T-helper 17 cell (primary cell): ENCODE measurements around the gene SLC16A11. TPM values are rescaled to one million over a fixed set of nuclear protein-coding genes. Genes with fewer than 3 reads are reported as not detected.

ENCODE experiments used
- ATAC-seq: fragments of 150-1000 bp; cut with Tn5 transposase; 2 replicates; pipeline ENCODE4 v1.10.0; 2021; ENCODE audit warnings: mild to moderate bottlenecking, moderate library complexity
- DNase-seq, 3 donors: peaks; one replicate each; pipeline versions ENCODE4 v3.0.0 to v3.0.0-alpha.2; 2020 to 2021
- H3K9me3 ChIP-seq: one replicate; pipeline ENCODE4 v1.7.0; 2013; ENCODE audit warnings: low read length, mild to moderate bottlenecking; ENCODE audit not compliant: control insufficient read depth, poor library complexity, severe bottlenecking
- H3K27ac Mint-ChIP-seq: one replicate; pipeline ENCODE4 v1.8.0; 2022; ENCODE audit warnings: mild to moderate bottlenecking, moderate library complexity, mixed read lengths
- H3K27me3 Mint-ChIP-seq: one replicate; pipeline ENCODE4 v1.8.0; 2022; ENCODE audit warnings: mixed read lengths
- H3K36me3 Mint-ChIP-seq: one replicate; pipeline ENCODE4 v1.8.0; 2022; ENCODE audit warnings: low read depth, mixed read lengths
- H3K4me1 Mint-ChIP-seq: one replicate; pipeline ENCODE4 v1.8.0; 2022; ENCODE audit warnings: mild to moderate bottlenecking, mixed read lengths
- H3K4me3 Mint-ChIP-seq: one replicate; pipeline ENCODE4 v1.8.0; 2022; ENCODE audit warnings: mild to moderate bottlenecking, moderate library complexity, mixed read lengths
- total RNA-seq, 4 donors: library from RNA in 2 of 4; stranded (reverse) in 2 of 4; gene quantifications; one replicate each; pipeline ENCODE4 v1.2.3 and lab custom pipeline; 2022 to 2026

The SLC16A11 gene
- total RNA-seq, 2 donors from 2014 or later, result 0.40 TPM; not detected in 1

DNA sequence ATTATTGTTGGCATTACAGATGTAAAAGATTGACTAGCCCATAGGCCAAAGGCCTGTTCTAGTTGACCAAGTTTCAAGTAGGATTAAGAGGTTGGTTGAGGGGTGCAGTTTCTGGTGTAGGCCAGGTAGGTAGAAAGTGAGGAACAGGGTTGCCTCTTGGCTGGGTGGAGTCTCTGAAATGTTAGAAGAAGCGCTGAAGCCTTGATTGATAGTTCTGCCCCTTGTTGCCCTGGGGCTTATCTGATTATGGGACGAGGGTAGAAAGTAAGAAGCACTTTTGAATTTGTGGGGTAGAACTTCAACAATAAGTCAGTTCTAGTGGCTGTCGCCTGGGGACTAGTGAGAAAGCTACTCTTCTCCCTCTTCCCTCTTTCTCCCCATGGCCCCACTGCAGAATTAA lies 14.8 kb downstream of the SLC16A11 start:
- peak overlapping the region; percentile 70 for H3K27ac Mint-ChIP-seq
- no peaks in the 10 kb centered on the region for H3K9me3 ChIP-seq
- peaks cover 31% of the 10 kb centered on the region for H3K4me1 Mint-ChIP-seq
- ATAC-seq (no peak), DNase-seq (no peak)
- no peaks in the 10 kb centered on the region for H3K27me3 Mint-ChIP-seq
- no peaks in the 10 kb centered on the region for H3K36me3 Mint-ChIP-seq
- H3K4me3 Mint-ChIP-seq, result peak overlapping the region; percentile 72

DNA sequence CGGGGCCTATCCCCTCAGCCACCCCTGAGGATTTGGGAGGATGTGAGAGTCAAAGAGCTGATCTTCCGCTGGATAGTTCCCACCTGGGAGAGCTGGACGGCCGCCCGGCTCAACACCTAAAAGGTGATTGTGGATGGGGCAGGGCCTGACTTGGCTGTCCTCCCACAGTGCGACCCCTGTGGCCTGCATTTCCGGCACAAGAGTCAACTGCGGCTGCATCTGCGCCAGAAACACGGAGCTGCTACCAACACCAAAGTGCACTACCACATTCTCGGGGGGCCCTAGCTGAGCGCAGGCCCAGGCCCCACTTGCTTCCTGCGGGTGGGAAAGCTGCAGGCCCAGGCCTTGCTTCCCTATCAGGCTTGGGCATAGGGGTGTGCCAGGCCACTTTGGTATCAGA lies 16.6 kb downstream of the SLC16A11 start:
- no peaks in the 10 kb centered on the region for H3K36me3 Mint-ChIP-seq

DNA sequence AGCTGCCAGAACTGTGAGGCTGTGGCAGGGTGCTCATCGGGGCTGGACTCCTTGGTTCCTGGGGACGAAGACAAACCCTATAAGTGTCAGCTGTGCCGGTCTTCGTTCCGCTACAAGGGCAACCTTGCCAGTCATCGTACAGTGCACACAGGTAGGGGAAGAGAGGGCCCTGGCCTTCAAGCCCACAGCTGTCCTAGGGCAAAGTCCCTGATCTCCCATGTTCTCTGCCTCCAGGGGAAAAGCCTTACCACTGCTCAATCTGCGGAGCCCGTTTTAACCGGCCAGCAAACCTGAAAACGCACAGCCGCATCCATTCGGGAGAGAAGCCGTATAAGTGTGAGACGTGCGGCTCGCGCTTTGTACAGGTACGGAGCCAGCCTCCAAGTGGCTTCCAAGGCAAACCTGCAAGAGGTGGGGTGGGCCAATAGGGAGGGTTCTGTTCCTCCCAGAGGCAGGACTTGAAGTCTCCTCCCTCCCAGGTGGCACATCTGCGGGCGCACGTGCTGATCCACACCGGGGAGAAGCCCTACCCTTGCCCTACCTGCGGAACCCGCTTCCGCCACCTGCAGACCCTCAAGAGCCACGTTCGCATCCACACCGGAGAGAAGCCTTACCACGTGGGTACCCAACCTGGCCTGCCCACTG lies 17.3 kb downstream of the SLC16A11 start:
- H3K4me3 Mint-ChIP-seq, result no peak overlapping the region
- no peak for DNase-seq
- H3K27ac Mint-ChIP-seq, result no peak overlapping the region
- H3K27me3 Mint-ChIP-seq, result no peaks in the 10 kb centered on the region
- H3K4me1 Mint-ChIP-seq, result peaks cover 38% of the 10 kb centered on the region
- no peak for ATAC-seq
- H3K36me3 Mint-ChIP-seq, result no peaks in the 10 kb centered on the region
- H3K9me3 ChIP-seq, result no peaks in the 10 kb centered on the region

More for the DNA sequence above, 16.6 kb downstream of the SLC16A11 start:
- no peak for ATAC-seq
- H3K27ac Mint-ChIP-seq, result no peak overlapping the region
- H3K9me3 ChIP-seq, result no peaks in the 10 kb centered on the region
- no peaks in the 10 kb centered on the region for H3K27me3 Mint-ChIP-seq
- no peak for DNase-seq
- no peak overlapping the region for H3K4me3 Mint-ChIP-seq
- peaks cover 37% of the 10 kb centered on the region for H3K4me1 Mint-ChIP-seq

GRCh38 chr17:7025245-7025644 lies 18.6 kb downstream of the SLC16A11 start:
- H3K4me3 Mint-ChIP-seq, result no peak overlapping the region

GRCh38 chr17:7024402-7024785 lies 19.5 kb downstream of the SLC16A11 start:
- no peaks in the 10 kb centered on the region for H3K9me3 ChIP-seq
- H3K27ac Mint-ChIP-seq, result peak overlapping the region; percentile 100
- no peaks in the 10 kb centered on the region for H3K36me3 Mint-ChIP-seq
- DNase-seq, result no peak
- no peaks in the 10 kb centered on the region for H3K27me3 Mint-ChIP-seq
- peaks cover 33% of the 10 kb centered on the region for H3K4me1 Mint-ChIP-seq
- no peak overlapping the region for H3K4me3 Mint-ChIP-seq
- ATAC-seq, result no peak

More at GRCh38 chr17:7025245-7025644, 18.6 kb downstream of the SLC16A11 start:
- Mint-ChIP-seq H3K27me3 (no peaks in the 10 kb centered on the region), H3K36me3 (no peaks in the 10 kb centered on the region), H3K27ac (peak overlapping the region; percentile 24), H3K4me1 (peaks cover 41% of the 10 kb centered on the region)
- no peak for DNase-seq
- H3K9me3 ChIP-seq, result no peaks in the 10 kb centered on the region
- ATAC-seq, result no peak

DNA sequence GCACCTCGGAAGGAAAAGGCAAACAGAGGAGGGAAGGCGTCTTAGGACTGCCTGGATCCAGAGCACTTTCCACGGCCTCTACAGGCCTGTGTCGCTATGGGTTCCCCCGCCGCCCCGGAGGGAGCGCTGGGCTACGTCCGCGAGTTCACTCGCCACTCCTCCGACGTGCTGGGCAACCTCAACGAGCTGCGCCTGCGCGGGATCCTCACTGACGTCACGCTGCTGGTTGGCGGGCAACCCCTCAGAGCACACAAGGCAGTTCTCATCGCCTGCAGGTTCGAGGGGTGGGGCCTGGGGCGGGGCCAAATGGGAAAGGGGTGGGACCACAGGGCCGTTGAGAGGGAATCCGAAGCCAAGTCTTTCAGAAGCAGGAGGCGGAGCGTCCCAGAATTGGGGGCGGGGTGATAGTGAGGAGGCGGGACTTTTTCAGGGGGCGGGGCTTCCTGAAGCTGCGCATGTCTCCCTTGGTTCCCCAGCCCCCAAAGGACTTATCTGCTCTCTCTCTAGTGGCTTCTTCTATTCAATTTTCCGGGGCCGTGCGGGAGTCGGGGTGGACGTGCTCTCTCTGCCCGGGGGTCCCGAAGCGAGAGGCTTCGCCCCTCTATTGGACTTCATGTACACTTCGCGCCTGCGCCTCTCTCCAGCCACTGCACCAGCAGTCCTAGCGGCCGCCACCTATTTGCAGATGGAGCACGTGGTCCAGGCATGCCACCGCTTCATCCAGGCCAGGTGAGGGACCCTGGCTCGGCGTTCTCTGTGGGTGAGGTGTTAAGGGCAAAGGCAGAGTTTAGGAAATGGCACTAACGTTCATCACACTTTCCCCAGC lies 20.1 kb downstream of the SLC16A11 start:
- Mint-ChIP-seq H3K4me1 (peaks cover 32% of the 10 kb centered on the region), H3K27me3 (no peaks in the 10 kb centered on the region), H3K36me3 (no peaks in the 10 kb centered on the region), H3K4me3 (peak overlapping the region; percentile 90), H3K27ac (peak overlapping the region; percentile 100)
- H3K9me3 ChIP-seq, result no peaks in the 10 kb centered on the region
- DNase-seq (peak; percentile 91 to 96 (median 95)), ATAC-seq (peak; percentile 85)

DNA sequence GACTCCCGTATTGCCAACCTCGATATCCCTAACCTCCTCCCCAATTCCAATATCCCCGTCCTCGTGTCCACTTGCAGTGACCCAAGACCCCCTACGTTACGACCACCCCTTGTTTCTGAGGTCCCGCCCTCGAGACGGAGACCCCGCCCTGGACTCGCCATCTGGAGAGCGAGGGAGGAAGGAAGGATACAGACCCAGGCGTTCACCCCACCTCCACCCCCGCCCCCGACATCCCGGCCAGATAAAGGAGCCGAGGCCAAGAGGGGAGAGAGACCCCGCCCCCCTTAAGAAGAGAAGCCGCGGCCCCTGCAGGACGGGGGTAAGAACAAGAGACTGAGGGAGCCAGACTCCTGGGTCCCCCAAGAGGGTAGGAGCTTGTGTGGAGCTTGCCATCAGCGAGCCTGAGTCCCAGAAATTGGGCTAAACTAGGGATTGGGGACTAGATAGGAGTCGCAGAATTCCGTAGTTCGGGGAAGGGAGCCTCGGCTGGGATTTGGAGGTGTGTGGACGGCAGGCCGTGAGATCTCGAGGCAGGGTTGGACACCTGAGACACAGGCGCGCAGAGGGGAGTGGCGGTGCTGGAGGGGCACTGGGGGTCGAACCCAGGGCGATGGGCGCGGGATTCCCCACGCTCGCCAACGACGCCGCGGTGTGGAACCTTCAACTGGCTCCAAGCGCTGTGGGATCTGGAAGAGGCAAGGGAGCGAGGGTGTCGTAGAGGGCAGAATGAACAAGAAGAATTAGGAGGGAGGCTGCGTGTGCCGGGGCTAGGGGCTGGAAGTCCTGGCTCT lies 20.9 kb downstream of the SLC16A11 start, which contains the start of gene BCL6B:
Gene BCL6B, plus strand, starts transcription at position 270 of the 791 bp plus-strand sequence. CDS start 622 bp downstream, outside the sequence.
- no peaks in the 10 kb centered on the region for H3K9me3 ChIP-seq
- Mint-ChIP-seq H3K4me1 (peaks cover 36% of the 10 kb centered on the region), H3K27me3 (no peaks in the 10 kb centered on the region), H3K27ac (peak within 1 kb of the TSS; percentile 100), H3K4me3 (peak within 1 kb of the TSS; percentile 90), H3K36me3 (no peaks in the 10 kb centered on the region)
- ATAC-seq, result no peak
- no peak for DNase-seq

DNA sequence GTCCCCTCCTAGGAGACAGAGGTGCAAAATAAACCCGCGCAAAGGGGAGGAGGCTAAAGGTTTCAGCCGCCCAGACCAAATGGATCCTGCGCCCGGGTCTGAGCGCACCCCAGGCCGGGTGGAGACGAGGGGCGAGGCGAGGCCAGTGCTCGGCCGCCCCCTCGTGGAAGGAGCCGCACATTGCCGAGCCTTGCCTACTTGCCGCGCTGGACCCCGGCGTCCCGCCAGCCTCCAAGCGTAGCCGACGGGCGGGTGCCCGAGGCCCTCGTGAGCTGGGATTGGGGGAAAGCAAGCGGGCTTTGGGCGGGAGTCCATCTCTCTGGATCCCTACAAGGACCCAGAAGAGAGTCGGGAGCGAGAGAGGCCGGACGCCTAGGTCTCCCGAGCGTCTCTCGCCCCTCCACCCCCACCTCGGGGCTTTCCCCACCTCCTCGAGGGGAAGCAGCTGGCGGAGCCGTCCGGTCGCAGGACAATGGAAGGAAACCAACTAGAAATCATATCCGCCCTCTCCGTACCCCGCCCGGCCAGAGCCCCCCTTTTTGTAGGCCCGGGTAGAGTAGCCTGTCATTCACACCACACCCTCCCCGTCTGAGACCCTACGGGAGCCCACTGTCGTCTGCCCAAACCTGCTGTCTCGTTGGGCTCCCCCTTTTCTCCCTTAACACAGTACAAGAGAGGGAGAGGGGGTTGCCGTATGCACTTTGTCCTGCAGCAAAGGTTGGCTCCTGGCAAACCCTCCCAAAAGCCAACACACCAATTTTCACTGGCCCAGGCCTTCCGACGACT lies 21.7 kb downstream of the SLC16A11 start:
- no peaks in the 10 kb centered on the region for H3K9me3 ChIP-seq
- ATAC-seq (peak; percentile 67), DNase-seq (peak; percentile 70 to 76 (median 73))
- peak overlapping the region; percentile 90 for H3K4me3 Mint-ChIP-seq
- H3K4me1 Mint-ChIP-seq, result peaks cover 43% of the 10 kb centered on the region
- H3K27me3 Mint-ChIP-seq, result no peaks in the 10 kb centered on the region
- peak overlapping the region; percentile 100 for H3K27ac Mint-ChIP-seq
- no peaks in the 10 kb centered on the region for H3K36me3 Mint-ChIP-seq

GRCh38 chr17:7020894-7021664 lies 22.8 kb downstream of the SLC16A11 start:
- no peak for ATAC-seq
- H3K9me3 ChIP-seq, result no peaks in the 10 kb centered on the region
- no peaks in the 10 kb centered on the region for H3K36me3 Mint-ChIP-seq
- no peaks in the 10 kb centered on the region for H3K27me3 Mint-ChIP-seq
- peak overlapping the region; percentile 63 for H3K4me3 Mint-ChIP-seq
- peaks cover 49% of the 10 kb centered on the region for H3K4me1 Mint-ChIP-seq
- no peak for DNase-seq
- H3K27ac Mint-ChIP-seq, result peak overlapping the region; percentile 100

DNA sequence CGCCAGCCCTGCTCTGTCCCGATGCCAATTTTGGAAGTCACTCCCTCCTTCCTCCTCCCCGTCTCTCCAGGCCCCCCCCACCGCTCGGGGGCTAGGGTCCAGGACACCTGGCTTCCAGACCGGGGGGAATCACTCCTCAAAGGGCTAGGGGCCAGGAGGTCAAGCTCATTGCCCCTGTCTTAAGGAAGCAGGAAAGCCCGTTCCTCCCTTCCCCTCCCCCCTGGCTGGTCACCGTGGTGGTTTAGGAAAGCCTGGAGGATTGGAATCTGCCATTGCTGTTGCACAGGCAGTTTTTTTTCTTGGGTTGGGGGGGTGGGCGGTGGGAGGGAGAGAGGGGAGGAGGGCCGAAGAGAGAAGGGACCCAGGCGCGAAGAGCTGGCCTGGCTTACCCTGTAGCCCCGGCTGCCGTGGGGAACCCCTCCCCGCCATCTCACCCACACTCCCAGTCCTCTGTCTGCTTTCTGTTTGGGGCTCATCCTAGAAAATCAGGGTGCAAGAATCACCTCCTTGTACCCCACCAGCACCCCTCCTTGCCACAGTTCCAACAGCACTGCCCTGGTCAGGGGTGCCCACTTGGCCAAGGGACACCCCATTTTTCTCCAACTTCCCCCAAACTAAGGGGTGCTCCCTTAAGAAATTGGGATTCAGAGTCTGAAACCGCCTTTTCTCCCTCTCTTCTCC lies 23.9 kb downstream of the SLC16A11 start:
- peak overlapping the region; percentile 100 for H3K27ac Mint-ChIP-seq
- no peaks in the 10 kb centered on the region for H3K9me3 ChIP-seq
- peaks cover 60% of the 10 kb centered on the region for H3K4me1 Mint-ChIP-seq
- DNase-seq (no peak), ATAC-seq (no peak)
- H3K4me3 Mint-ChIP-seq, result no peak overlapping the region
- H3K36me3 Mint-ChIP-seq, result no peaks in the 10 kb centered on the region
- H3K27me3 Mint-ChIP-seq, result no peaks in the 10 kb centered on the region

- peak overlapping the region; percentile 100 for H3K27ac Mint-ChIP-seq
- peaks cover 60% of the 10 kb centered on the region for H3K4me1 Mint-ChIP-seq
Measured at GRCh38 chr17:7019367-7019766, 24.5 kb downstream of the SLC16A11 start.

More at GRCh38 chr17:7019367-7019766, 24.5 kb downstream of the SLC16A11 start:
- no peaks in the 10 kb centered on the region for H3K27me3 Mint-ChIP-seq
- no peak for ATAC-seq
- H3K4me3 Mint-ChIP-seq, result no peak overlapping the region
- no peaks in the 10 kb centered on the region for H3K9me3 ChIP-seq
- DNase-seq, result no peak
- H3K36me3 Mint-ChIP-seq, result peaks cover under 1% of the 10 kb centered on the region
